ENCODE data around the gene MYL5. TPM values are rescaled to one million over a fixed set of nuclear protein-coding genes. Genes with fewer than 3 reads are reported as not detected.

The MYL5 gene
- total RNA-seq, 1 donor from 2014 or later = 1.1 TPM

GRCh38 chr4:627347-628125 lies 46.8 kb upstream of the MYL5 start:
- intact Hi-C loops (cut with DNase I) = no loop called here
- DNase-seq (ENCODE audit: low spot score in 2 of 2) = no peak
- Histone ChIP-seq H3K27ac (no peak overlapping the region), H3K4me1 (no peaks in the 10 kb centered on the region), H3K36me3 (no peaks in the 10 kb centered on the region), H3K27me3 (no peaks in the 10 kb centered on the region), H3K4me3 (no peak overlapping the region), H3K9me3 (no peaks in the 10 kb centered on the region)
- TF ChIP-seq CTCF (IDR thresholded peaks at IDR 0.05) = no peak

DNA sequence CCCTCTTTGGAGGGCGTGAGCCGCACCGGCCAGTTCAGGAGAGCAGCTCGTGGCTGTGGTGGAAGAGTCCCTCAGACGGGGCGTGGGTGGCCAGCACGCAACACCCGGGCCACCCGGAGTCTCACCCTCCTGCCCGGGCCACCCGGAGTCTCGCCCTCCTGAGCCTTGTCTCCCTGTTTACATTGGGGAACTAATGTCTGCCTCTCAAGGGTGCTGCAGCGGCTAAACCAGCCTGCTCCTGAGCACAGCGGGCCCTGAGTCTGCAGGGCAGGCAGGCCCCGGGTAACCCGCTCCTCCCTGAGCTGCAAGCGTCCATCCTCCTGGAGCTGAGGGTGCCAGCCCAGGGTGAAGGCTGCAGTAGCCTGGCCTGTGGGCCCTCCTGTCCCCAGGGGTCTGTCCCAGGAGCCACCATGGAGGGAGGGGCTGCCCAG lies 46.0 kb upstream of the MYL5 start:
- intact Hi-C loops (cut with DNase I) = no loop called here
- Histone ChIP-seq H3K9me3 (no peaks in the 10 kb centered on the region), H3K27ac (no peak overlapping the region), H3K4me1 (no peaks in the 10 kb centered on the region), H3K27me3 (no peaks in the 10 kb centered on the region), H3K4me3 (no peak overlapping the region), H3K36me3 (no peaks in the 10 kb centered on the region)
- no peak for DNase-seq (ENCODE audit: low spot score in 2 of 2)
- no peak for TF ChIP-seq CTCF (IDR thresholded peaks at IDR 0.05)

- intact Hi-C loops (cut with DNase I) = no loop called here
- Histone ChIP-seq H3K4me1 (no peaks in the 10 kb centered on the region), H3K27ac (no peak overlapping the region), H3K4me3 (no peak overlapping the region), H3K9me3 (no peaks in the 10 kb centered on the region), H3K27me3 (no peaks in the 10 kb centered on the region), H3K36me3 (no peaks in the 10 kb centered on the region)
- no peak for DNase-seq (ENCODE audit: low spot score in 2 of 2)
- TF ChIP-seq CTCF (IDR thresholded peaks at IDR 0.05) = no peak
Measured at GRCh38 chr4:628821-629635, 45.3 kb upstream of the MYL5 start.

- intact Hi-C loops (cut with DNase I) = no loop called here
- Histone ChIP-seq H3K36me3 (no peaks in the 10 kb centered on the region), H3K27me3 (no peaks in the 10 kb centered on the region), H3K4me1 (no peaks in the 10 kb centered on the region), H3K9me3 (no peaks in the 10 kb centered on the region), H3K27ac (no peak overlapping the region), H3K4me3 (no peak overlapping the region)
- no peak for TF ChIP-seq CTCF (IDR thresholded peaks at IDR 0.05)
- no peak for DNase-seq (ENCODE audit: low spot score in 2 of 2)
Measured at GRCh38 chr4:629636-629914, 44.8 kb upstream of the MYL5 start.

GRCh38 chr4:629915-630641 lies 44.3 kb upstream of the MYL5 start:
- H3K27me3 ChIP-seq = no peaks in the 10 kb centered on the region
- no peak for DNase-seq (ENCODE audit: low spot score in 2 of 2)
- no peak for TF ChIP-seq CTCF (IDR thresholded peaks at IDR 0.05)

More at GRCh38 chr4:629915-630641, 44.3 kb upstream of the MYL5 start:
- Histone ChIP-seq H3K27ac (no peak overlapping the region), H3K4me1 (no peaks in the 10 kb centered on the region), H3K9me3 (no peaks in the 10 kb centered on the region), H3K36me3 (no peaks in the 10 kb centered on the region), H3K4me3 (no peak overlapping the region)
- intact Hi-C loops (cut with DNase I) = no loop called here

Data from ascending aorta (tissue), 2 donors.